Gastrocnemius medialis (tissue), 4 donors: ENCODE data around the gene PLPP7. TPM values are rescaled to one million over a fixed set of nuclear protein-coding genes. Genes with fewer than 3 reads are reported as not detected.
"Not testable (repeated sequence)": the region's sequence is repeated elsewhere in the genome, so short reads cannot be mapped to it uniquely, and the experiment has no call there.

Experiments used
- ATAC-seq, 2 donors: fragments of 150-250 bp; one replicate each; pipeline ENCODE4 v1.9.1; 2016
- DNase-seq, 2 donors: peaks; one replicate each; pipeline ENCODE4 v3.0.0-alpha.2; 2019
- H3K27ac ChIP-seq, 4 donors: fragments of 200-600 bp; sonication (generic); 1 replicate in 1 of 4; 2 replicates in 3 of 4; pipeline ENCODE4 v1.5.1; 2016 to 2018; ENCODE audit warnings: mild to moderate bottlenecking in 2 of 4, moderate library complexity in 1 of 4
- H3K27me3 ChIP-seq, 3 donors: fragments of 200-600 bp; sonication (generic) in 2 of 3; 1 replicate in 1 of 3; 2 replicates in 2 of 3; pipeline versions ENCODE4 v1.5.1 to v1.6.0; 2016 to 2019; ENCODE audit warnings: mild to moderate bottlenecking in 1 of 3, moderate library complexity in 1 of 3
- H3K36me3 ChIP-seq, 2 donors: fragments of 200-600 bp; sonication (generic) in 1 of 2; one replicate each; pipeline ENCODE4 v1.5.1; 2017 to 2018
- H3K4me1 ChIP-seq, 2 donors: fragments of 200-600 bp; sonication (generic) in 1 of 2; one replicate each; pipeline ENCODE4 v1.5.1; 2016 to 2017; ENCODE audit warnings: mild to moderate bottlenecking in 2 of 2
- H3K4me3 ChIP-seq, 4 donors: fragments of 200-600 bp; sonication (generic) in 3 of 4; 1 replicate in 1 of 4; 2 replicates in 3 of 4; pipeline ENCODE4 v1.5.1; 2016 to 2019; ENCODE audit warnings: mild to moderate bottlenecking in 2 of 4
- H3K9me3 ChIP-seq, 3 donors: fragments of 200-600 bp; sonication (generic) in 2 of 3; 1 replicate in 1 of 3; 2 replicates in 2 of 3; pipeline ENCODE4 v1.5.1; 2016 to 2019
- POLR2A ChIP-seq, 2 donors: fragments of 450-650 bp; IDR thresholded peaks; one replicate each; pipeline ENCODE4 v1.6.1; 2017; ENCODE audit warnings: antibody characterized with exemption in 2 of 2, mild to moderate bottlenecking in 2 of 2, moderate library complexity in 2 of 2
- in situ Hi-C, 4 donors: fragments of 200-750 bp; cut with MboI; loops; one replicate each; pipeline versions ENCODE4 v1.15.0 to v1.8.0; 2017; ENCODE audit warnings: low sequenced_read_pairs in 4 of 4
- intact Hi-C: fragments of 100-400 bp; cut with DNase I; formaldehyde crosslinking; loops from one replicate; pipeline ENCODE4 v1.15.1; 2023; ENCODE audit warnings: low total_unique reads
- total RNA-seq, 4 donors: library from RNA; depleted of rRNA; stranded (reverse); fragments of >200 nt; gene quantifications; one replicate each; pipeline versions ENCODE4 v1.1.0 to v1.2.3, GENCODE V29; 2016
- TF ChIP-seq, protein P1 (sequence below), 5 experiments: fragments of 450-650 bp in 3 of 5; fragments of 200-600 bp in 2 of 5; sonication (generic) in 2 of 5; IDR thresholded peaks in 4 of 5; conservative IDR thresholded peaks in 1 of 5; 1 replicate in 4 of 5; 2 replicates in 1 of 5; pipeline ENCODE4 v1.5.1; 2016 to 2019; ENCODE audit warnings: antibody characterized with exemption in 5 of 5, mild to moderate bottlenecking in 3 of 5, moderate library complexity in 3 of 5

Gene PLPP7
- total RNA-seq, 4 donors from 2014 or later, result 110 to 395 (median 184) TPM

DNA sequence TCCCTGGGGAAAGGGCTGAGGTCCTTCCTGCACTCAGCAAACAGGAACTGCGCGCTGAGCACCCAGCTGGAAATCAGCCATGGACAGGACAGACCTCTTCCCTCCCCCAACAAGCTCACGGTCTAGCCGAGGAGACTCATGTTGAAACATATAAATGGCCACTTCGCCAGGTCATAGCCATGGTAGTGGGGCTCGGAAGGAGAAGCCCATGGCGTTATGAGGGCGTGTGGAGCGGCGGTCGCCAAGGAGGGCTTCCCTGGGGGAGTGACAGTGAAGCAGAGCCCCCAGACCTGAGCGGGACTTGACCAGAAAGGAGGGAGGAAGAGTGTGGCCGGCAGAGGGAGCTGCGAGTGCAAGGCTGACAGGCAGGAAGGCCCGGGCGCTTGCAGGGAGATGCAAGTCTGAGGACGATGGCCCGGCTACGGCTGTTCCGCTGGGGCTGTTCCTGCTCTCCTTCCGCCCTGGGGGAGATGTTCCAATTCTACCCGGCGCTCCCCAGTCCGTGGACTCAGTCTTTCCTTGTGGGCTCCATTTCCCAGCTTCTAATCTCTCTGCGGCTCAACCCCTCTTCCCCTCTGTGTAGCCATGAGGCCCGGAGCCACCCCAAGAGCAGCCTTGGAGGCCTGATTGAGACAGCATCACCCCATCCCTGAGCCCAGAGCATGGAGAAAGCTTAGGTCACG lies 60.5 kb downstream of the PLPP7 start:
- H3K36me3 ChIP-seq, result no peaks in the 10 kb centered on the region
- peak overlapping the region in 2 of 4 donors; percentile 34 to 47 for H3K27ac ChIP-seq
- H3K4me1 ChIP-seq, result peaks cover 8 to 12% of the 10 kb centered on the region in 2 donors
- H3K4me3 ChIP-seq, result peak overlapping the region in 3 of 4 donors; percentile 29 to 61 (median 51)
- H3K27me3 ChIP-seq, result no peaks in the 10 kb centered on the region
- peak; percentile 75 to 79 for DNase-seq
- no peaks in the 10 kb centered on the region for H3K9me3 ChIP-seq
- in situ Hi-C loops, result loop anchor here (10.0 to 25.0 kb wide), 3 partner anchors 112 to 395 kb away; partner anchors contain the start of gene RAPGEF1 (in 4 of the 4)
- intact Hi-C loops, result loop anchor here (1.0 to 2.0 kb wide), 3 partner anchors 73 to 397 kb away; no protein-coding TSS in a partner anchor
- ATAC-seq, result peak; percentile 81 to 83
- no peak for TF ChIP-seq POLR2A (IDR thresholded peaks at IDR 0.05)
- TF ChIP-seq, protein P1, sequence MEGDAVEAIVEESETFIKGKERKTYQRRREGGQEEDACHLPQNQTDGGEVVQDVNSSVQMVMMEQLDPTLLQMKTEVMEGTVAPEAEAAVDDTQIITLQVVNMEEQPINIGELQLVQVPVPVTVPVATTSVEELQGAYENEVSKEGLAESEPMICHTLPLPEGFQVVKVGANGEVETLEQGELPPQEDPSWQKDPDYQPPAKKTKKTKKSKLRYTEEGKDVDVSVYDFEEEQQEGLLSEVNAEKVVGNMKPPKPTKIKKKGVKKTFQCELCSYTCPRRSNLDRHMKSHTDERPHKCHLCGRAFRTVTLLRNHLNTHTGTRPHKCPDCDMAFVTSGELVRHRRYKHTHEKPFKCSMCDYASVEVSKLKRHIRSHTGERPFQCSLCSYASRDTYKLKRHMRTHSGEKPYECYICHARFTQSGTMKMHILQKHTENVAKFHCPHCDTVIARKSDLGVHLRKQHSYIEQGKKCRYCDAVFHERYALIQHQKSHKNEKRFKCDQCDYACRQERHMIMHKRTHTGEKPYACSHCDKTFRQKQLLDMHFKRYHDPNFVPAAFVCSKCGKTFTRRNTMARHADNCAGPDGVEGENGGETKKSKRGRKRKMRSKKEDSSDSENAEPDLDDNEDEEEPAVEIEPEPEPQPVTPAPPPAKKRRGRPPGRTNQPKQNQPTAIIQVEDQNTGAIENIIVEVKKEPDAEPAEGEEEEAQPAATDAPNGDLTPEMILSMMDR (IDR thresholded peaks at IDR 0.05 in 4 of 5, conservative IDR thresholded peaks at IDR 0.05 in 1 of 5), result peak; percentile 80 to 92 (median 90)

DNA sequence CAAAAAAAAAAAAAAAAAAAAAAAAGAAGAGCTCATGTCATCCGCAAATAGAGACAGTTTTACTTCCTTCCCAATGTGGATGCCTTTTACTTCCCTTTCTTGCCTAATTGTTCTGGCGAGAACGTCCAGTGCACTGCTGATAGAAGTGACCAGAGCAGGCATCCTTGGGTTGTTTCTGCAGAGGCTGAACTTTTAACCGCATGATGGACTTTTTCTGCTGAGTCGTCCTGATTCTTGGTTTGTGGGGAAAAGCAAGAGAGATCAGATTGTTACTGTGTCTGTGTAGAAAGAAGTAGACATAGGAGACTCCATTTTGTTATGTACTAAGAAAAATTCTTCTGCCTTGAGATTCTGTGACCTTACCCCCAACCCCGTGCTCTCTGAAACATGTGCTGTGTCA lies 67.0 kb downstream of the PLPP7 start:
- H3K9me3 ChIP-seq, H3K36me3 ChIP-seq, H3K27ac ChIP-seq, DNase-seq, H3K27me3 ChIP-seq, H3K4me1 ChIP-seq, intact Hi-C loops, H3K4me3 ChIP-seq: not testable (repeated sequence)
- ATAC-seq, result peak; percentile 36 to 44
- in situ Hi-C loops, result loop anchor here in 3 of 4 donors (10.0 to 25.0 kb wide), 3 partner anchors 106 to 388 kb away; partner anchors contain the start of gene RAPGEF1 (in 3 of the 3)

DNA sequence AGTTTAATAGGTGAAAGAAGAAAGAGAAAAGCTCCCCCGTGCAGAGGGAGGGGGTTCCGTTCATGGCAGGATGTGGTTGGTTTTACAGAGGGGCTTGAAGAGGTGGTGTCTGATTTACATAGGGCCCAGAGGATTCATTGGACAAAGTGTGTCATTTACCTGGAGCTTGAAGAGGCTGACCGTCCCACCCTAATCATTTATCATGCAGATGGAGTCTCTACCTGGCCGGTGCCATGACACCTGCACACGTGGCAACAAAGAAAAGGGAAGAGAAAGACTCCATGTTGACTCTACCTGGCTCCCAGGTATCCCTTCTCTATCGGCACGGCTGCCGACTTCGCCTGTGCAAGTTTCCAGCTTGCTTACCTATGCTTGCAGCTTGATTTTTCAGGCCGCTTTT lies 69.0 kb downstream of the PLPP7 start:
- in situ Hi-C loops, result loop anchor here in 3 of 4 donors (10.0 to 25.0 kb wide), 3 partner anchors 104 to 386 kb away; partner anchors contain the start of gene RAPGEF1 (in 3 of the 3)
- ATAC-seq, result no peak
- H3K36me3 ChIP-seq, result no peaks in the 10 kb centered on the region
- intact Hi-C loops, result no loop called here
- no peak for DNase-seq
- no peak overlapping the region for H3K4me3 ChIP-seq
- H3K4me1 ChIP-seq, result peaks cover 0 to 11% of the 10 kb centered on the region in 2 donors
- no peaks in the 10 kb centered on the region for H3K27me3 ChIP-seq
- no peaks in the 10 kb centered on the region for H3K9me3 ChIP-seq
- TF ChIP-seq, protein P1 (IDR thresholded peaks at IDR 0.05 in 4 of 5, conservative IDR thresholded peaks at IDR 0.05 in 1 of 5), result no peak
- TF ChIP-seq POLR2A (IDR thresholded peaks at IDR 0.05), result no peak
- H3K27ac ChIP-seq, result no peak overlapping the region

Other genes with a start within 250 kb of the PLPP7 start
- 10 to 100 TPM in 1 of 4 donors, 1 to 10 TPM in 3; 7.5 to 10.6 (median 8.9) TPM for gene AIF1L, start 193.2 kb upstream of the PLPP7 start, total RNA-seq
- gene NUP214, start 164.1 kb upstream of the PLPP7 start, total RNA-seq, result 10 to 100 TPM; 24.2 to 47.5 (median 29.9) TPM
- 10 to 100 TPM in 2 of 4 donors, 1 to 10 TPM in 2; 3.6 to 16.0 (median 10.1) TPM for gene FAM78A, start 13.2 kb upstream of the PLPP7 start, total RNA-seq
- 10 to 100 TPM; 29.9 to 41.6 (median 37.2) TPM for gene PRRC2B, start 104.4 kb downstream of the PLPP7 start, total RNA-seq
- gene POMT1, start 213.2 kb downstream of the PLPP7 start, total RNA-seq, result 10 to 100 TPM; 14.3 to 43.1 (median 32.2) TPM
- gene UCK1, start 241.5 kb downstream of the PLPP7 start, total RNA-seq, result 10 to 100 TPM; 39.7 to 86.9 (median 43.9) TPM